Aorta (tissue), 5 donors: ENCODE measurements around the gene XCL2. TPM values are rescaled to one million over a fixed set of nuclear protein-coding genes. Genes with fewer than 3 reads are reported as not detected.
A peak's percentile ranks its signal among the peaks of the same experiment; 100 is the strongest.

Experiments used
- ATAC-seq: fragments of 200-7000 bp; cut with Tn5 transposase; one replicate; pipeline ENCODE4 v1.9.1; 2022; ENCODE audit warnings: moderate library complexity; ENCODE audit not compliant: low FRiP score
- DNase-seq, 2 donors: peaks; one replicate each; pipeline ENCODE4 v3.0.0-alpha.2; 2020
- H3K27ac ChIP-seq, 2 donors: one replicate each; pipeline ENCODE4 v1.5.1; 2013; ENCODE audit warnings: low read length in 2 of 2, mild to moderate bottlenecking in 2 of 2, moderate library complexity in 2 of 2, control low read depth in 1 of 2, inconsistent platforms in 1 of 2, low read depth in 1 of 2
- H3K27me3 ChIP-seq, 2 donors: one replicate each; pipeline ENCODE4 v1.6.1; 2013; ENCODE audit warnings: control low read depth in 1 of 2, low read length in 1 of 2, mild to moderate bottlenecking in 1 of 2, moderate library complexity in 1 of 2; ENCODE audit not compliant: insufficient read depth in 2 of 2, control insufficient read depth in 1 of 2
- H3K36me3 ChIP-seq, 2 donors: one replicate each; pipeline ENCODE4 v1.6.1; 2013; ENCODE audit warnings: control low read depth in 1 of 2, low read length in 1 of 2, mild to moderate bottlenecking in 1 of 2; ENCODE audit not compliant: insufficient read depth in 2 of 2, control insufficient read depth in 1 of 2
- H3K4me1 ChIP-seq, 2 donors: one replicate each; pipeline ENCODE4 v1.6.1; 2013; ENCODE audit warnings: low read length in 2 of 2, control low read depth in 1 of 2, mild to moderate bottlenecking in 1 of 2, moderate library complexity in 1 of 2; ENCODE audit not compliant: insufficient read depth in 2 of 2, control insufficient read depth in 1 of 2
- H3K4me3 ChIP-seq, 2 donors: one replicate each; pipeline ENCODE4 v1.5.1; 2013; ENCODE audit warnings: low read length in 2 of 2, control low read depth in 1 of 2, mild to moderate bottlenecking in 1 of 2
- H3K9me3 ChIP-seq: one replicate; pipeline ENCODE4 v1.6.1; 2013; ENCODE audit warnings: mild to moderate bottlenecking, low read length; ENCODE audit not compliant: control insufficient read depth
- WGBS, 2 donors: extraction: QIAGEN DNeasy Blood & Tissue Kit; methylation state at CpG; one replicate each; pipeline ENCODE4 v1.1.7; 2013; 5-methylcytosine and 5-hydroxymethylcytosine counted together
- intact Hi-C, 2 donors: fragments of 100-400 bp; cut with DNase I; formaldehyde crosslinking; loops; one replicate each; pipeline versions ENCODE4 v1.14.2 to v1.15.0; 2022
- polyA plus RNA-seq, 2 donors: library from polyadenylated mRNA; stranded (reverse); fragments of 200-250 nt; gene quantifications; one replicate each; pipeline ENCODE4 v1.2.3, GENCODE V29; 2013
- total RNA-seq, 2 donors: library from RNA; stranded (reverse); fragmentation: NEBNext Ultra II Directional; extraction: Animal tissue kit (Norgen Biotek cat#: 25700); gene quantifications; one replicate each; pipeline ENCODE4 v1.2.1, GENCODE V29; 2021
- donor health status: healthy with polysubstance abuse.
- donor health status: Bipolar disorder and iron deficiency.
- donor health status: DM: no; HTN: no; CAD: no.
- donor health status: DM: no; HTN: no; CAD: no.
- donor health status: DM: yes; HTN: yes; CAD: no.

The XCL2 gene
- total and polyA plus RNA-seq, 4 donors = 1.1 TPM; not detected in 3

- no peak overlapping the region for H3K4me3 ChIP-seq
- WGBS, 2 donors = 83 to 87% methylated on average over 4 of the region's 4 CpGs
- H3K36me3 ChIP-seq = no peaks in the 10 kb centered on the region
- H3K27ac ChIP-seq = no peak overlapping the region
- no peaks in the 10 kb centered on the region for H3K4me1 ChIP-seq
- no peaks in the 10 kb centered on the region for H3K27me3 ChIP-seq
- intact Hi-C loops = no loop called here
- no peaks in the 10 kb centered on the region for H3K9me3 ChIP-seq
- DNase-seq (peak in 1 of 2 donors; percentile 85), ATAC-seq (peak; percentile 60)
These were observed 39.5 kb downstream of the XCL2 start for GRCh38 chr1:168504064-168504837.

- Histone ChIP-seq H3K36me3 (no peaks in the 10 kb centered on the region), H3K4me1 (no peaks in the 10 kb centered on the region), H3K9me3 (no peaks in the 10 kb centered on the region), H3K27me3 (no peaks in the 10 kb centered on the region), H3K4me3 (no peak overlapping the region), H3K27ac (no peak overlapping the region)
- DNase-seq = no peak
- 90 to 92% methylated on average over 2 of the region's 2 CpGs for WGBS, 2 donors
- intact Hi-C loops = no loop called here
- ATAC-seq = no peak
These were observed 44.1 kb downstream of the XCL2 start for GRCh38 chr1:168499688-168500049.

GRCh38 chr1:168498956-168499687 is 44.7 kb downstream of the XCL2 start:
- H3K27ac ChIP-seq = no peak overlapping the region
- no peak for ATAC-seq

GRCh38 chr1:168498159-168498631 is 45.6 kb downstream of the XCL2 start:
- Histone ChIP-seq H3K9me3 (no peaks in the 10 kb centered on the region), H3K27me3 (no peaks in the 10 kb centered on the region), H3K27ac (no peak overlapping the region), H3K36me3 (no peaks in the 10 kb centered on the region), H3K4me1 (no peaks in the 10 kb centered on the region), H3K4me3 (no peak overlapping the region)
- DNase-seq (no peak), ATAC-seq (no peak)
- intact Hi-C loops = no loop called here
- WGBS, 2 donors = 21 to 23% methylated on average over 2 of the region's 2 CpGs

More at GRCh38 chr1:168498956-168499687, 44.7 kb downstream of the XCL2 start:
- 93 to 95% methylated on average over 4 of the region's 4 CpGs for WGBS, 2 donors
- Histone ChIP-seq H3K36me3 (no peaks in the 10 kb centered on the region), H3K4me1 (no peaks in the 10 kb centered on the region), H3K9me3 (no peaks in the 10 kb centered on the region), H3K27me3 (no peaks in the 10 kb centered on the region), H3K4me3 (no peak overlapping the region)
- intact Hi-C loops = no loop called here
- no peak for DNase-seq

- H3K4me1 ChIP-seq = no peaks in the 10 kb centered on the region
- no peaks in the 10 kb centered on the region for H3K27me3 ChIP-seq
- WGBS, 2 donors = 91 to 93% methylated on average over 3 of the region's 3 CpGs
- intact Hi-C loops = no loop called here
- DNase-seq = no peak
- no peaks in the 10 kb centered on the region for H3K36me3 ChIP-seq
- H3K4me3 ChIP-seq = no peak overlapping the region
- ATAC-seq = no peak
- H3K27ac ChIP-seq = no peak overlapping the region
- no peaks in the 10 kb centered on the region for H3K9me3 ChIP-seq
These were observed 46.3 kb downstream of the XCL2 start for GRCh38 chr1:168497376-168497950.

- Histone ChIP-seq H3K27ac (no peak overlapping the region), H3K4me1 (peaks cover 0 to 3% of the 10 kb centered on the region in 2 donors), H3K4me3 (no peak overlapping the region), H3K36me3 (no peaks in the 10 kb centered on the region), H3K27me3 (no peaks in the 10 kb centered on the region), H3K9me3 (no peaks in the 10 kb centered on the region)
- no peak for DNase-seq
- intact Hi-C loops = no loop called here
- 3% methylated on average over 1 of the region's 1 CpG for WGBS, 2 donors
- no peak for ATAC-seq
These were observed 52.2 kb downstream of the XCL2 start for GRCh38 chr1:168491527-168492164.

Other genes starting within 250 kb of the XCL2 start
- under 1 TPM in 1 of 2 donors, not detected in 1; 0.26 TPM for gene XCL1, start 32.6 kb upstream of the XCL2 start, total RNA-seq
- gene XCL1, start 32.6 kb upstream of the XCL2 start, polyA plus RNA-seq = under 1 TPM in 1 of 2 donors, not detected in 1; 0.20 TPM
- 10 to 100 TPM; 32.5 to 73.2 TPM for gene DPT, start 185.2 kb upstream of the XCL2 start, total RNA-seq
- gene DPT, start 185.2 kb upstream of the XCL2 start, polyA plus RNA-seq = 10 to 100 TPM; 41.2 to 56.5 TPM